Islet precursor cell (in vitro differentiated cells): Measurements from ENCODE around the gene PRSS35.
"Not testable (repeated sequence)": the region's sequence is repeated elsewhere in the genome, so short reads cannot be mapped to it uniquely, and the experiment has no call there.

Experiments
- DNase-seq: peaks from one replicate; pipeline ENCODE4 v3.0.0-alpha.2; 2018

Gene PRSS35

GRCh38 chr6:83518816-83519480, 6.6 kb downstream of the PRSS35 start:
- no peak for DNase-seq

GRCh38 chr6:83536034-83536646, 23.8 kb downstream of the PRSS35 start:
- DNase-seq = peak; percentile 74

GRCh38 chr6:83536647-83537589, 24.6 kb downstream of the PRSS35 start:
- no peak for DNase-seq

- DNase-seq = no peak
These were observed 27.3 kb downstream of the PRSS35 start for GRCh38 chr6:83539678-83540077.

- no peak for DNase-seq
These were observed 34.3 kb downstream of the PRSS35 start for GRCh38 chr6:83546636-83547035.

- DNase-seq = not testable (repeated sequence)
These were observed 38.1 kb downstream of the PRSS35 start for GRCh38 chr6:83550482-83550881.

- not testable (repeated sequence) for DNase-seq
These were observed 39.4 kb downstream of the PRSS35 start for GRCh38 chr6:83551748-83552147.

GRCh38 chr6:83556871-83557270, 44.5 kb downstream of the PRSS35 start:
- DNase-seq = no peak

- DNase-seq = no peak
These were observed 46.6 kb downstream of the PRSS35 start for GRCh38 chr6:83558975-83559374.

- DNase-seq = not testable (repeated sequence)
These were observed 59.4 kb downstream of the PRSS35 start for GRCh38 chr6:83571663-83572185.

- no peak for DNase-seq
These were observed 62.4 kb downstream of the PRSS35 start for GRCh38 chr6:83574783-83575182.
